ENCODE data around the gene NFIA. TPM values are rescaled to one million over a fixed set of nuclear protein-coding genes. Genes with fewer than 3 reads are reported as not detected.

NFIA gene
- total RNA-seq, 4 donors from 2014 or later: 27.9 to 79.9 (median 36.7) TPM

DNA sequence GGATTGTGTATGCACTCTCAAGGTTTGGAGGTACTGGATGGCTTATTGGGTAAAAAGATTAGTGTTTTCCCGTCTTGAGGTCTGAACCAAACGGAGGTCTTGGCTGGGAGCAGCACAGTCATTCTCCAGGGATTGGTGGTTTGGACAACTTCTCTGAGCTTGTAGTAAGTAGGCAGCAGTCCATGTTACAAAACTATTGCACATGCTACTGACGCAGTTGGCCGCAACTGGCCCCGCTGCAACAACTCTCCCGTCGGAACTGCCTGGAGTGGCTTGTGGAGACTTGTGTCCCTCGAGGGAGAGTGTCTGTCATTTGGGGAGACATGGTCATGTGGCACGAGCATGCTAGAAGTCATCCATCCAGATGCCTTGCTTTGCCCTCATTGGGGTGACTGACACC, 366.6 kb downstream of the NFIA start:
- intact Hi-C loops (cut with DNase I): no loop called here
- Histone ChIP-seq H3K27me3 (no peaks in the 10 kb centered on the region), H3K4me3 (no peak overlapping the region), H3K4me1 (peaks cover 57 to 99% (median 64%) of the 10 kb centered on the region in 3 donors), H3K36me3 (no peaks in the 10 kb centered on the region), H3K27ac (peak overlapping the region; percentile 29 to 84 (median 80)), H3K9me3 (no peaks in the 10 kb centered on the region)
- DNase-seq: no peak
- 18 to 35% methylated on average over 3 to 7 of the region's 9 CpGs for WGBS, 2 donors
- TF ChIP-seq, protein P1, sequence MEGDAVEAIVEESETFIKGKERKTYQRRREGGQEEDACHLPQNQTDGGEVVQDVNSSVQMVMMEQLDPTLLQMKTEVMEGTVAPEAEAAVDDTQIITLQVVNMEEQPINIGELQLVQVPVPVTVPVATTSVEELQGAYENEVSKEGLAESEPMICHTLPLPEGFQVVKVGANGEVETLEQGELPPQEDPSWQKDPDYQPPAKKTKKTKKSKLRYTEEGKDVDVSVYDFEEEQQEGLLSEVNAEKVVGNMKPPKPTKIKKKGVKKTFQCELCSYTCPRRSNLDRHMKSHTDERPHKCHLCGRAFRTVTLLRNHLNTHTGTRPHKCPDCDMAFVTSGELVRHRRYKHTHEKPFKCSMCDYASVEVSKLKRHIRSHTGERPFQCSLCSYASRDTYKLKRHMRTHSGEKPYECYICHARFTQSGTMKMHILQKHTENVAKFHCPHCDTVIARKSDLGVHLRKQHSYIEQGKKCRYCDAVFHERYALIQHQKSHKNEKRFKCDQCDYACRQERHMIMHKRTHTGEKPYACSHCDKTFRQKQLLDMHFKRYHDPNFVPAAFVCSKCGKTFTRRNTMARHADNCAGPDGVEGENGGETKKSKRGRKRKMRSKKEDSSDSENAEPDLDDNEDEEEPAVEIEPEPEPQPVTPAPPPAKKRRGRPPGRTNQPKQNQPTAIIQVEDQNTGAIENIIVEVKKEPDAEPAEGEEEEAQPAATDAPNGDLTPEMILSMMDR (IDR thresholded peaks at IDR 0.05): no peak
- TF ChIP-seq POLR2A (IDR thresholded peaks at IDR 0.05): no peak

DNA sequence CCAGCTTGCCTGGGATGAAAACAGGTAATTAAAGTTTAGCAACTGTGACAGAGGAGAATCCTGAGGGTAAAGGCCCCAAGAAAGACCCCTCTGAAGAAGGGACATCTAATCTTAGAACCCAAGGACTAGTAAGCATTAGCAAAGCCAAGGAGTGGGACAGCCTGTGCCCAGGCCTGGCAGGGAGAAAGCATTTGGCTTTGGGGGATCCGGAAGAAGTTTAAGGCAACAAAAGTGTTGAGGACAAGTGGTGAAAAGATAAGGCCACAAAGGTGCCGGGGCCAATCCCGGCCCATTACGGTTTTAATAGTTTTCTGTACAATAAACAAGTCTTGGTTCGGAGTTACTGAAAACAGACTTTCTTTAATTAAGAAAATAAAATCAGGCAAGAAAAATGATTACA, 367.0 kb downstream of the NFIA start:
- WGBS, 2 donors: 86 to 89% methylated on average over 5 of the region's 5 CpGs
- intact Hi-C loops (cut with DNase I): no loop called here
- no peaks in the 10 kb centered on the region for H3K27me3 ChIP-seq
- H3K9me3 ChIP-seq: no peaks in the 10 kb centered on the region
- H3K36me3 ChIP-seq: peaks cover 0 to 1% (median 0%) of the 10 kb centered on the region in 3 donors
- peak overlapping the region; percentile 29 to 84 (median 80) for H3K27ac ChIP-seq
- no peak for DNase-seq
- peaks cover 57 to 99% (median 65%) of the 10 kb centered on the region in 3 donors for H3K4me1 ChIP-seq
- H3K4me3 ChIP-seq: no peak overlapping the region
- TF ChIP-seq, protein P1 (IDR thresholded peaks at IDR 0.05): no peak
- TF ChIP-seq POLR2A (IDR thresholded peaks at IDR 0.05): no peak

DNA sequence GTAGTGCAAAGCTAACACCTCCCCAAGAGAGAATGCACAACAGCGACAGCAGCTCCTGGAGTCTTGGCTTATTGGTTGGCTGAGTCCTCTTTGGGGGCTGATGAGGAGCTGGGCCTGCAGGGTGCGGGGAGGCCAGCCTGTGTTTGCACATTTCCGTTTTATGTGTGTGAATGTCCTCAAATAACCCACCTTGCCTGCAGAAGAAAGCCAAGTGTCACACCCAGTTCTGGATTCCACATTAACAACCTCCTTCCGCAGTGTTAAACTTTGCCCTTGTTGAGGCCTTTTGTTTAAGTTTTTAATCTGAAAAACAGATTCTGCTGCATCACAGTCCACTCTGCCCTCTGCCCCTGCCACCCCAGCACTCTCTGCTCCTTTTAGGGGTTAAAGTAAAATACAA, 368.1 kb downstream of the NFIA start:
- intact Hi-C loops (cut with DNase I): loop anchor here (10.0 kb wide), 2 partner anchors 204 to 396 kb away; no protein-coding TSS in a partner anchor
- Histone ChIP-seq H3K27ac (peak overlapping the region; percentile 35 to 84 (median 80)), H3K4me3 (no peak overlapping the region), H3K9me3 (no peaks in the 10 kb centered on the region), H3K36me3 (peaks cover 0 to 12% (median 1%) of the 10 kb centered on the region in 3 donors), H3K4me1 (peaks cover 57 to 91% (median 60%) of the 10 kb centered on the region in 3 donors), H3K27me3 (no peaks in the 10 kb centered on the region)
- TF ChIP-seq, protein P1 (IDR thresholded peaks at IDR 0.05): no peak
- TF ChIP-seq POLR2A (IDR thresholded peaks at IDR 0.05): no peak
- WGBS, 2 donors: 37 to 40% methylated on average over 4 of the region's 4 CpGs
- no peak for DNase-seq

DNA sequence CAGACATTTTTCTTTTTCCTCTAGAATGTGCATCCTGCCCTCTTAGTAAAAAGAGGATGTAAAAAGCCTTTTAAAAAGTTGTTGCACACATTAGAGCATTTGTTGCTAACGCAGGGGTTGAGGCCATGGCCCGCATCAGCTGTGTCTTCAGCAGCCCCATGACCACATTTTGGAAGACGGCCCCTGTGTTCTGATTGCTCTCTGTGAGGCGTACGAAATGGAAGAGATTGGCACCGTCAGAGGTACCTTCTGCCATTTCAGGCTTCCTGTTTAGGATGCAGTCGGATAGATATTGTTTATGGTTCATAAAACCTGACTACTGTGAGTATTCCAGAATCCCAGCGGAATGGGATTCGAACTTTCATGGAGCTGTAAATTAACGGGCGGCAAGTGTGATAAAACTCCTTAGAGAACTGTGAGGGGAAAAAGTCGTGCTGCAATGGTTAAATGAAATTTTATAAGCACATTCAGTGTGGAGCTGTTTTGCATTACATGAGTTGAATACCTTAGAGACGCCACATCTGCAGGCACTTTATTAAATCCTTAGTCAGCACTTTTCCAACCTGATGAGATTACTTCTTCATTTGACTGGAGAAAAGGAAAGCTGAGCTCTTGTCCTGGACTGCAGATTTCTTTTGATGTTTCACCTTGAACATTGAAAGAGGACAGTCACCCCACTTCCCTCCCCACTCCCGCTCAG, 368.7 kb downstream of the NFIA start:
- TF ChIP-seq, protein P1 (IDR thresholded peaks at IDR 0.05): no peak
- no peak for TF ChIP-seq POLR2A (IDR thresholded peaks at IDR 0.05)
- intact Hi-C loops (cut with DNase I): loop anchor here (10.0 kb wide), 2 partner anchors 204 to 396 kb away; no protein-coding TSS in a partner anchor
- peaks cover 0 to 18% (median 4%) of the 10 kb centered on the region in 3 donors for H3K36me3 ChIP-seq
- DNase-seq: no peak
- H3K4me1 ChIP-seq: peaks cover 54 to 86% (median 56%) of the 10 kb centered on the region in 3 donors
- peak overlapping the region; percentile 35 to 84 (median 80) for H3K27ac ChIP-seq
- WGBS, 2 donors: 73 to 84% methylated on average over 13 to 14 of the region's 14 CpGs
- no peaks in the 10 kb centered on the region for H3K27me3 ChIP-seq
- H3K4me3 ChIP-seq: no peak overlapping the region
- no peaks in the 10 kb centered on the region for H3K9me3 ChIP-seq

DNA sequence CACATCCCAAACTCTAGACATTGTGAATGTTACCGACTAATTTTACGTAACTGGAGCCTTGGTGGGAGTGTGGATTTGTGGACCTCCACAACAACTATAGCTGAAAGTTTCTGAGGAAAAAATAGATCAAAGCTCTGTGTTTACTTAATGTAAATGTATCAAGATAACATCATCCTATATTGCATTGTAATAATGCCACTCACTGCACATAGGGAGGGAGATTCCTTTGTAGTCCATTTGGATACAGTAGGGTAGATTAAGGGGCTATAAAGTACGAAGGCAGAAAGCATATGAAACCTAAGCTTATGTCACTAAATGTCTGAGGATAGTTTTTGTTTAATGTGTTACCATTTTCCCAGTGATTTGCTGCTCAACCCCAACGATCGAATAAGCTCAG, 369.2 kb downstream of the NFIA start:
- no peak for DNase-seq
- Histone ChIP-seq H3K27me3 (no peaks in the 10 kb centered on the region), H3K36me3 (peaks cover 0 to 23% (median 4%) of the 10 kb centered on the region in 3 donors), H3K27ac (peak overlapping the region; percentile 35 to 84 (median 80)), H3K9me3 (no peaks in the 10 kb centered on the region), H3K4me1 (peaks cover 51 to 80% (median 52%) of the 10 kb centered on the region in 3 donors), H3K4me3 (no peak overlapping the region)
- 78 to 85% methylated on average over 5 of the region's 5 CpGs for WGBS, 2 donors
- intact Hi-C loops (cut with DNase I): loop anchor here (10.0 kb wide), 2 partner anchors 203 to 397 kb away; no protein-coding TSS in a partner anchor
- TF ChIP-seq, protein P1 (IDR thresholded peaks at IDR 0.05): no peak
- no peak for TF ChIP-seq POLR2A (IDR thresholded peaks at IDR 0.05)

Measured in esophagus squamous epithelium (tissue), 5 donors.